ENCODE measurements around the gene TBX20. TPM values are rescaled to one million over a fixed set of nuclear protein-coding genes. Genes with fewer than 3 reads are reported as not detected.
"Not testable (repeated sequence)": the region's sequence is repeated elsewhere in the genome, so short reads cannot be mapped to it uniquely, and the experiment has no call there.

The TBX20 gene
- total RNA-seq, 2 experiments from 2014 or later, result 0.17 TPM; not detected in 1

GRCh38 chr7:35228496-35229051 lies 25.3 kb downstream of the TBX20 start:
- H3K27ac Mint-ChIP-seq; DNase-seq; H3K4me3 ChIP-seq (ENCODE audit: low read length); ATAC-seq (ENCODE audit: poor library complexity); H3K9me3 Mint-ChIP-seq; H3K27ac ChIP-seq (ENCODE audit: low read depth in 1 of 2, low read length in 2 of 2); H3K27me3 ChIP-seq (ENCODE audit: control insufficient read depth in 1 of 2, insufficient read depth in 2 of 2, low read length in 2 of 2); POLR2A ChIA-PET; H3K4me3 Mint-ChIP-seq; H3K4me1 Mint-ChIP-seq (ENCODE audit: low read depth); intact Hi-C loops (cut with DNase I, micrococcal nuclease); H3K9me3 ChIP-seq (ENCODE audit: control insufficient read depth in 1 of 2, insufficient read depth in 1 of 2, low read length in 2 of 2); CTCF ChIA-PET; H3K36me3 ChIP-seq (ENCODE audit: insufficient read depth, low read length); H3K4me1 ChIP-seq (ENCODE audit: insufficient read depth, low read length); H3K36me3 Mint-ChIP-seq (ENCODE audit: low read depth): not testable (repeated sequence)
- peaks cover 16% of the 10 kb centered on the region for H3K27me3 Mint-ChIP-seq

GRCh38 chr7:35227438-35227837 lies 26.5 kb downstream of the TBX20 start:
- H3K27ac Mint-ChIP-seq; H3K27ac ChIP-seq (ENCODE audit: low read depth in 1 of 2, low read length in 2 of 2); H3K4me1 Mint-ChIP-seq (ENCODE audit: low read depth); H3K36me3 Mint-ChIP-seq (ENCODE audit: low read depth); H3K4me1 ChIP-seq (ENCODE audit: insufficient read depth, low read length); intact Hi-C loops (cut with DNase I, micrococcal nuclease); CTCF ChIA-PET; H3K9me3 ChIP-seq (ENCODE audit: control insufficient read depth in 1 of 2, insufficient read depth in 1 of 2, low read length in 2 of 2); DNase-seq; H3K4me3 Mint-ChIP-seq; H3K4me3 ChIP-seq (ENCODE audit: low read length); POLR2A ChIA-PET; H3K36me3 ChIP-seq (ENCODE audit: insufficient read depth, low read length); ATAC-seq (ENCODE audit: poor library complexity); H3K27me3 ChIP-seq (ENCODE audit: control insufficient read depth in 1 of 2, insufficient read depth in 2 of 2, low read length in 2 of 2); H3K9me3 Mint-ChIP-seq: not testable (repeated sequence)
- peaks cover 28% of the 10 kb centered on the region for H3K27me3 Mint-ChIP-seq

DNA sequence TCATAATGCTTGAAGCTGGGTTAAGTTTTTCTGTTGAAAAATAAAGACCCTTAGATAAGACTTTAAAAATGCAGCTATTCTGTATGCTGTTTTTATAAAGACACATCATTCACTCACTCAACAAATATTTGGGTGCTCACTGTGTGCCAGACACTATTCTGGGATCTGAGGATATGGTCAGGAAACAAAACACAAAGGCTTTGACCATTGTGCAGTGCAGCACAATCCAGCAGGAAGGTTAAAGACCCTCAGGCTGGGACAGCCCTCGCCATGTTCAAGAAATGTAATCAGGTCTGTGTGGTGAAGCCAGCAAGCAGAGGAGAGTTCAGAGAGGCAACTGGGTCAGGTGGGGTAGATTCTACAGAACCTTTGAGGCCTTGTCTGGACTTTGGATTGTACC lies 31.5 kb downstream of the TBX20 start:
- H3K36me3 ChIP-seq (ENCODE audit: insufficient read depth, low read length); H3K4me1 Mint-ChIP-seq (ENCODE audit: low read depth); H3K9me3 ChIP-seq (ENCODE audit: control insufficient read depth in 1 of 2, insufficient read depth in 1 of 2, low read length in 2 of 2); H3K4me1 ChIP-seq (ENCODE audit: insufficient read depth, low read length); H3K36me3 Mint-ChIP-seq (ENCODE audit: low read depth); H3K27ac Mint-ChIP-seq; H3K27ac ChIP-seq (ENCODE audit: low read depth in 1 of 2, low read length in 2 of 2); H3K4me3 ChIP-seq (ENCODE audit: low read length); ATAC-seq (ENCODE audit: poor library complexity); DNase-seq; intact Hi-C loops (cut with DNase I, micrococcal nuclease); POLR2A ChIA-PET; H3K4me3 Mint-ChIP-seq; CTCF ChIA-PET; H3K9me3 Mint-ChIP-seq; H3K27me3 ChIP-seq (ENCODE audit: control insufficient read depth in 1 of 2, insufficient read depth in 2 of 2, low read length in 2 of 2): not testable (repeated sequence)
- H3K27me3 Mint-ChIP-seq, result peaks cover 23% of the 10 kb centered on the region

- DNase-seq; H3K36me3 Mint-ChIP-seq (ENCODE audit: low read depth); H3K4me3 ChIP-seq (ENCODE audit: low read length); H3K4me3 Mint-ChIP-seq; H3K4me1 ChIP-seq (ENCODE audit: insufficient read depth, low read length); H3K9me3 Mint-ChIP-seq; H3K36me3 ChIP-seq (ENCODE audit: insufficient read depth, low read length); H3K4me1 Mint-ChIP-seq (ENCODE audit: low read depth); H3K27ac Mint-ChIP-seq; H3K27ac ChIP-seq (ENCODE audit: low read depth in 1 of 2, low read length in 2 of 2); POLR2A ChIA-PET; CTCF ChIA-PET; H3K27me3 ChIP-seq (ENCODE audit: control insufficient read depth in 1 of 2, insufficient read depth in 2 of 2, low read length in 2 of 2); H3K9me3 ChIP-seq (ENCODE audit: control insufficient read depth in 1 of 2, insufficient read depth in 1 of 2, low read length in 2 of 2); intact Hi-C loops (cut with DNase I, micrococcal nuclease); ATAC-seq (ENCODE audit: poor library complexity): not testable (repeated sequence)
- H3K27me3 Mint-ChIP-seq, result peaks cover 29% of the 10 kb centered on the region
Observed at GRCh38 chr7:35220176-35220575, 33.7 kb downstream of the TBX20 start.

DNA sequence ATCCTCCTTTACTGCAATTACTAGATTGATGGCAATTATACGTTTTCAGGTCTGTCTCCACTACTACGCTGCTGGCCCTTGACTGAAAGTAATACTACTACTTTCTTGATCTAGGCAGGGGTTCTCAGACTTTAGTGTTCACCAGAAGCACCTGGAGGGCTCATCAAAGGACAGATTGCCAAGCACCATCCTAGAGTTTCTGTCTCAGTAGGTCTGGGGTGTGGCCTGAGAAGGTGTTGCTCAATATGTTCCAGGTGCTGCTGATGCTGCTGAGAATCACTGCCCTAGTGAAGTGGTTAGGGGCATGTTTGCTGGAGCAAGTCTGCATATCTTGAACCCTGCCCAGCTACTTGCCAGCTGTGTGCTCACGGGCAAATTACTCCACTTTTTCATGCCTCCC lies 37.9 kb downstream of the TBX20 start:
- H3K4me1 ChIP-seq (ENCODE audit: insufficient read depth, low read length); H3K4me3 ChIP-seq (ENCODE audit: low read length); H3K27me3 ChIP-seq (ENCODE audit: control insufficient read depth in 1 of 2, insufficient read depth in 2 of 2, low read length in 2 of 2); H3K9me3 Mint-ChIP-seq; H3K4me3 Mint-ChIP-seq; POLR2A ChIA-PET; H3K9me3 ChIP-seq (ENCODE audit: control insufficient read depth in 1 of 2, insufficient read depth in 1 of 2, low read length in 2 of 2); intact Hi-C loops (cut with DNase I, micrococcal nuclease); CTCF ChIA-PET; H3K36me3 ChIP-seq (ENCODE audit: insufficient read depth, low read length); H3K4me1 Mint-ChIP-seq (ENCODE audit: low read depth); H3K36me3 Mint-ChIP-seq (ENCODE audit: low read depth); H3K27ac ChIP-seq (ENCODE audit: low read depth in 1 of 2, low read length in 2 of 2); H3K27ac Mint-ChIP-seq; DNase-seq; ATAC-seq (ENCODE audit: poor library complexity): not testable (repeated sequence)
- peaks cover 33% of the 10 kb centered on the region for H3K27me3 Mint-ChIP-seq

DNA sequence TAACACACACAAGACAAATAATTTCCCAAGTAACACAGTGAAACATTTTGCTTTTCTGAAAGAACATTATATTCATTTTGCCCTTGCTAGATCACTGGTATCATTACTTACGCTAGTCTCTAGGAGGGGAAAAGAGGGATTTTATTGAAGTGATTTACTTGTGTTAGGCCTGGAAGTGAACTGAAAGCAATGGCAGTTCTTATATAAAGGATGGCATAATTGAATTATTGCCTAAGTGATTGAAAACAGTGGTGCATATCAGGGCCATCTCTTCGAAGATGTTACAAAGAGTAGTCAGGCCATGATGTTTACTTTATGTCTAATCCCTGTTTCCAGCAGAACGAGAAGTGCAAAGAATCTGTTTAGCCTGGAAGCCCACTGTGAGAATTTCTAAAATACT lies 38.8 kb downstream of the TBX20 start:
- H3K9me3 Mint-ChIP-seq; H3K4me1 Mint-ChIP-seq (ENCODE audit: low read depth); H3K4me1 ChIP-seq (ENCODE audit: insufficient read depth, low read length); CTCF ChIA-PET; POLR2A ChIA-PET; H3K9me3 ChIP-seq (ENCODE audit: control insufficient read depth in 1 of 2, insufficient read depth in 1 of 2, low read length in 2 of 2); H3K36me3 Mint-ChIP-seq (ENCODE audit: low read depth); H3K27ac ChIP-seq (ENCODE audit: low read depth in 1 of 2, low read length in 2 of 2); H3K36me3 ChIP-seq (ENCODE audit: insufficient read depth, low read length); DNase-seq; H3K4me3 ChIP-seq (ENCODE audit: low read length); ATAC-seq (ENCODE audit: poor library complexity); H3K27ac Mint-ChIP-seq; H3K27me3 ChIP-seq (ENCODE audit: control insufficient read depth in 1 of 2, insufficient read depth in 2 of 2, low read length in 2 of 2); intact Hi-C loops (cut with DNase I, micrococcal nuclease); H3K4me3 Mint-ChIP-seq: not testable (repeated sequence)
- H3K27me3 Mint-ChIP-seq, result peaks cover 33% of the 10 kb centered on the region

DNA sequence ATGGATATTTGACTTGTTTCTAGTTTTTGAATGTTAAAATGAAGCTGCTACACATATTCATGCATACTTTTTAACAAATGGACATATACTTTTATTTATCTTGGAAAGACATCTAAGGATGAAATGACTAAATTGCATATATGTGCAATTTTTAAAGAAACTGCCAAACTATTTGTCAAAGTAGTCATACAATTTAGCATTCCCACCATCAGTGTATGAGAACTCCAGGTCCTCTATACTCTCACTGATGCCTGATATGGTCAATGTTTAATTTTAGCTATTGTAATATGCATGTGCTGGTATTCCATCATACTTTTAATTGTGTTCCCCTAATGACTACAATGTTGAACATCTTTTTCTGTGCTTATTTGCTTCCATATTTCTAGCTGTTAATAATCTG lies 47.0 kb downstream of the TBX20 start:
- H3K27ac ChIP-seq (ENCODE audit: low read depth in 1 of 2, low read length in 2 of 2); intact Hi-C loops (cut with DNase I, micrococcal nuclease); H3K4me3 ChIP-seq (ENCODE audit: low read length); H3K27ac Mint-ChIP-seq; H3K27me3 Mint-ChIP-seq; POLR2A ChIA-PET; H3K36me3 ChIP-seq (ENCODE audit: insufficient read depth, low read length); H3K4me1 Mint-ChIP-seq (ENCODE audit: low read depth); CTCF ChIA-PET; H3K9me3 ChIP-seq (ENCODE audit: control insufficient read depth in 1 of 2, insufficient read depth in 1 of 2, low read length in 2 of 2); H3K4me1 ChIP-seq (ENCODE audit: insufficient read depth, low read length); H3K9me3 Mint-ChIP-seq; H3K27me3 ChIP-seq (ENCODE audit: control insufficient read depth in 1 of 2, insufficient read depth in 2 of 2, low read length in 2 of 2); H3K36me3 Mint-ChIP-seq (ENCODE audit: low read depth); DNase-seq; H3K4me3 Mint-ChIP-seq; ATAC-seq (ENCODE audit: poor library complexity): not testable (repeated sequence)
